Frontal cortex (tissue), 4 donors: ENCODE results near the gene ERC2. TPM values are rescaled to one million over a fixed set of nuclear protein-coding genes. Genes with fewer than 3 reads are reported as not detected.

Source experiments
- DNase-seq, 2 donors: peaks; one replicate each; pipeline ENCODE4 v3.0.0; 2012; ENCODE audit warnings: low spot score in 2 of 2
- FAIRE-seq: peaks from 2 replicates; lab custom pipeline; 2012; peaks lifted over from hg19 to GRCh38; lab: Jason Lieb, UNC
- total RNA-seq: library from RNA; depleted of rRNA; stranded (reverse); fragments of >200 nt; gene quantifications from one replicate; pipeline ENCODE4 v1.2.3, GENCODE V29; 2014
- donor health status: control.
- donor health status: control.
- donor health status: control.

Gene ERC2
- total RNA-seq, 1 donor from 2014 or later, result 77.9 TPM

DNA sequence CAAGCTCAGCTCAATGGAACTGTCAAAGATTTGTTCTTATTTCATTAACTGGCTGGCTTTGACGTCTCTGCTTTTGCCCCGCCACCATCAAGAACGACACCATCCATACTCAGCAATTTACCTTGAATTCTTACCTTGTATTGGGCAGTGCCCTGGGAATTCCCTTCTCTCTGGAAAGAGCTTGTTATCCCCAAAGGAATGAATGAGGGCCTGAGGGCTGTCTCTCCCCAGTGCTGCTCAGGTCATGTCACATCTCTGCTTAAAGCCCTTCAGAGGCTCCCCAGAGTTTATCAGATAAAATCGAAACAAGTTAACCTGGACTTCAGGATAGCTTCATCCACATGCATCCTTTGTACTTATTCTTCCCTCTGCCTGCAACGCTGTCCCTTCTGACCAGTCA, 975.3 kb downstream of the ERC2 start:
- DNase-seq (no peak), FAIRE-seq (no peak)

- DNase-seq (no peak), FAIRE-seq (no peak)
These were observed 976.9 kb downstream of the ERC2 start for GRCh38 chr3:55491296-55491816.

DNA sequence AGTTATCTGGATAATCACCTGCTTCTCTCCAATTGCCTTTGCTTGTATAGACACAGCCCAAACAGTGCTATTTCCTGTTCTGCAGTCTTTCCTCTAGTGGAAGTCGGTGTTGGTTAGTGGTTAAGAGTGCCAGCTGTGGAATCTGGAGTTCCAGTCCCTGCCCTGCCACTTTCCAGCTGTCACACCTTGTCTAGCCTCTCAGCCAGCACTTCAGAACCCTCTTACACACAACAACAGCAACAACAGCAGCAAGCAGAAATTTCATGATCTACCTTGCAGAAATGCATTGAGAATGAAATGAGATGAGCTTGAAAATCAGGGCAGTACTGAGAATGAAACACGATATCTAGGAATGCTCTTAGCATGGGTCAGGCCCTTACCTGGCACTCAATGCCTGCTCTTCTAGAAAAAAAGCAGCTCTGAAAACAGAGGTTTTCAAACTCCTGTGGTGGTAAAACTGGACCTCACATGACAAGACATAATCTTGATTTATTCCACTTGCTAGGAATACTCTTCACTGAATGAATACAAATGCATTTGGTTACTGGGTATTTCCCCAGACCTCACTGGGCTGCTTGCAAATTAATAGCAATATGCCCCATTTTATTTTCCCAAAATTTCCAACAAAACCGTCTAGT, 977.9 kb downstream of the ERC2 start:
- no peak for DNase-seq

GRCh38 chr3:55489798-55490132, 978.5 kb downstream of the ERC2 start:
- FAIRE-seq (no peak), DNase-seq (no peak)

More for the DNA sequence above, 977.9 kb downstream of the ERC2 start:
- no peak for FAIRE-seq

DNA sequence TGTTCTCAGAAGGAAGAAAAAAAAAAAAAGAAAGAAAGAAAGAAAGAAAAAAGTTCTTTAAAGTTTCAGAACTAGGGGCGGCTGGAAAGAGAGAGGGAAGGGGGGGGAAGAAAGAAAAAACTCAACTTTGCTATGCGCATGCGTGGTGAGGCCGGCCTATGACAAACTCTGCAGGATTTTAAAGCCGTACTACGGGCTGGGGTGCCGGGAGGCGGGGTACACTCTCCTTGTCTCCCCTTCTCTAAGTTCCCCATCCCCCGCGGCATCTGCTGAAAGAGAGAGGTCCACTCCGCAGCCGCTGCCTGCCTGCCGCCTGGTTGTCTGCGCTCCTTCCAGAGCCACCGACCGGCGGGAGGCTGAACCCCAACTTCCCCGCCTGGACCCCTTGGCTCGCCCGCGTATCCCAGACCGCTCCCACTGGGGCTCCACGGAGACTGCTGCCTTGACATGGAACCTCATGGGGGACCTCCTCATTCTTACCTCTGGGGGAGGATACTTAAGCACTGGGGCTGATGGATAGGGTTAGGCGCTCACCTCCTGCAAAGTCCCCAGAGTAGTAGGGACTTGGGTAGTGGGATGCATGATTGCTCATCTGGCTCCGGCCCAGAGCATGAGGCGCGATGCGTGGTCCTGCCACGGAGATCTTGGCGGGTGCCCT, 979.7 kb downstream of the ERC2 start:
- no peak for FAIRE-seq
- peak; percentile 69 to 72 for DNase-seq

DNA sequence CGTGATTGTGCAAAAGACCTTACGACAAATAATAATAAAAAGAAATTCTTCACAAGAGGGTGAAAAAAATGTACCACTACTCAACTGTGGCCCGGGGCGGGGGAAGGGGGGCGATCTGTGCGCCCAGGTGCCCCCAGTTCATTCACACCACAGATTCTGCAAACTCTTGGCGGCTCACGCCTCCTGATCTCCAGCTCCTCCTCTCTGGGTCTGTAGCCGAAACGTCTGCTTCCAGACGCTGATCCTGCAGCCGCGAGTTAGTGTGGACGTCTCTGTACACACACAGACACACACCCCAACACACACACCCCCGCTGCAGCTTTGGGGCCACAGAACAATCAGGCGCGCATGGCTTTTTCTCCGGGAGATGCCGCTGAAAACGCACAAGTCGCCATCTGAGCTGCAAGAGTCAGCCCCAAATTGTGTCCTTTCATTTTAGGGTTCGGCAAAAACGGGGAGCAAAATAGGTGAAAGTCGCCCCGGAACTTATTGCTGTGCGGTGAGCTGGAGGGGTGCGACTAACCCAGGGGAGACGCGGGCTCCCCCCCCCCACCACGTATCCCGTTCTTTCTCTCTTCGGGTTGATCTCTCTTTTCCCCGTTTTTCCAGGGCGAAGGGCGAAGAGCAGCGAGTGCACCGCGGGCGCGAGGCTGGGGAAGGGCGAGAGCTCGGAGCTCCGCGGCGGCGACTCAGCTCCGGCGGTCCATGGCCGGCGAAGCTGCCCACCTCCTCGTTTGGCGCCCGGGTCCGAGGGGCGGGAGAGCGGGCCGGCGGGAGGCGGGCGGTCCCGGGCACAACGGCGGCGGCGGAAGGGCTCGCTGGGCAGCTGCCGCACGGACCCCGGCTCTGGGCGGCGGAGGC, 980.7 kb downstream of the ERC2 start:
- FAIRE-seq, result no peak
- peak in 1 of 2 donors; percentile 24 for DNase-seq

DNA sequence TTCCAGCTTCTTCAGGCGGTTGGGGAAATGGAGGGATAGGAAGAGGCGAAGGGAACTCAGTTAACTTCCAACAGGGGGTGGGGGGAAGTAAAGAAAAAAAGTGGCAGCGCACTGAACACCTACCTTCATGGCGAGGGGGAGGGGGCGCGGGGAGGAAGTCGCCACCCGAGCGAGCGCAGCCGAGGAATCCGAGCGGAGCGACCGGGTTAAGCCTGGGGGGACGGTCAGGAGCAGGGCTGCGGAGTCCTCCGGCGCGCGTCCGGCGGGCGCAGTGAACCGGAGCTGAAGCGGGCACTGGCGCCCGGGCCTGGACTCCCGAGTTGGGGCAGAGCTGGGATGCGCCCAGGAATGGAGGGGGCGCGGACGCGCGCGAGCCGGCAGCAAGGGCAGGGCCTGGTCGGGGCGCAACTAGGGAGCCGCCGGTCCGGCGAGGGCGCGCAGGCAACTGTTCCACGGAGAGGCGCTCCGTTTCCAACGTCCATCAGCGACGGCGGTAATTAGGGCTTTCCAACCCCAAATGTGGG, 981.3 kb downstream of the ERC2 start, which contains the start of gene WNT5A:
Gene WNT5A (minus strand): TSS at position 450 of the 524 bp plus-strand sequence. CDS start 321 bp downstream, at position 129.
- DNase-seq (peak in 1 of 2 donors; percentile 22), FAIRE-seq (no peak)

DNA sequence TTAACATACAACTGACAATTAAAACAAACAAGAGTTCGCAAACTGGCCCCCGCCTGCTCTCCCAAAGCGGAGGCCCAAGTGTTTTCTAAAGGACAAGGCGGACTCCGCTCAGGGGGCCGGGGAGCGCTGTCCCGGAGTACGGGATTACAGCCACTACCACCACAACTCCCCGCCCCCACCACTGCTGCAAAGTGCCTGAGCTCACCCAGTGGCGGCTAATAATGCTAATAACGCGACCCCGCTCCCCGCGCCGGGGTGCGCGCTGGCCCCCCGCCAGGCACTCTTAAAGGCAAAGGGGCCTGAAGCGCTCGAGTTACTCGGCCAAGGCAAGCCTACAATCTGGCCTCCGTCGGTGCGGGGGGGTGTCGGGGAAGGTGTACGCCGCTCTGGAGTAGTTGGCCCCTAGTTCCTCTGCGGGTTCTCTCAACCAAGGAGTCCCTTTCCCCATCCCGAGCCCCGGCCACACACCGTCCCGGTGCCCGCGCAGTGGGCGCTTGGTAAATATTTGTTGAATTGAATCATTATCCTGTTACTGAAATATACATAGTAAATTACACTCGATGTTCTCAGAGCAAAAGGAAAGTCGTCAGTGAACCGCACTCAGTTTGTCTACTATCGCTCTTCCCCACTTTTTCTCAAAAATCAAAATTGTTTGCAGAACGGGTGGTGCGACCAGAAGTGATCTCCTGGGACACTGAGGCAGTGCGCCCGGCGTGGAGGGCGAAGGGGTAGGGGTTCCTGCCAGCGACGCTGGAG, 982.0 kb downstream of the ERC2 start:
- peak; percentile 26 to 58 for DNase-seq
- FAIRE-seq, result no peak

GRCh38 chr3:55484801-55485791, 983.2 kb downstream of the ERC2 start:
- DNase-seq (peak; percentile 83 to 86), FAIRE-seq (no peak)

DNA sequence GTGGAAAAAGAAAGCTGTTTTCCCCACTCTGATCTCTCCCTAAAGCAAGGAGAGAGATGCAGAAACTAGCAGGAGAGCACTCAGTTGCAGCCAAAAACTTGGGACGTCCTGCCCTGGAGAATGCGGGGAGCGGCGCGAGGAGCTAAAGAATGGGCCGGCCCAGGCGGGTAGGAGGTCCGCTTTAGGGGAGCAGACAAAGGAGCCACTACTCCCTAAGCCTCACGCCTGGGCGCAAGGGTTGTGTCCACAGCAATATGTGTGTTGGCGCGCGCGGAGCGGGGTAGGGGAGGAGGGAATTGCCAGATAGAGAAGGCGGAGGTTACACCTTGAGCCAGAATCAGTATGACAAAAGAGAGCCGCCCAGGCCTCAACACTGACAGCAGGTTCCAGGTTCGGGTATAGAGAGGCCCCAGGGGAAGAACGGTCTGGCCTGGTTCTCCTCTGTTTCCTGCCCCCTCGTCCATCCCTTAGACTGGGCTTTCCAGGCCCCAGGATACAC, 984.0 kb downstream of the ERC2 start:
- no peak for DNase-seq
- no peak for FAIRE-seq

DNA sequence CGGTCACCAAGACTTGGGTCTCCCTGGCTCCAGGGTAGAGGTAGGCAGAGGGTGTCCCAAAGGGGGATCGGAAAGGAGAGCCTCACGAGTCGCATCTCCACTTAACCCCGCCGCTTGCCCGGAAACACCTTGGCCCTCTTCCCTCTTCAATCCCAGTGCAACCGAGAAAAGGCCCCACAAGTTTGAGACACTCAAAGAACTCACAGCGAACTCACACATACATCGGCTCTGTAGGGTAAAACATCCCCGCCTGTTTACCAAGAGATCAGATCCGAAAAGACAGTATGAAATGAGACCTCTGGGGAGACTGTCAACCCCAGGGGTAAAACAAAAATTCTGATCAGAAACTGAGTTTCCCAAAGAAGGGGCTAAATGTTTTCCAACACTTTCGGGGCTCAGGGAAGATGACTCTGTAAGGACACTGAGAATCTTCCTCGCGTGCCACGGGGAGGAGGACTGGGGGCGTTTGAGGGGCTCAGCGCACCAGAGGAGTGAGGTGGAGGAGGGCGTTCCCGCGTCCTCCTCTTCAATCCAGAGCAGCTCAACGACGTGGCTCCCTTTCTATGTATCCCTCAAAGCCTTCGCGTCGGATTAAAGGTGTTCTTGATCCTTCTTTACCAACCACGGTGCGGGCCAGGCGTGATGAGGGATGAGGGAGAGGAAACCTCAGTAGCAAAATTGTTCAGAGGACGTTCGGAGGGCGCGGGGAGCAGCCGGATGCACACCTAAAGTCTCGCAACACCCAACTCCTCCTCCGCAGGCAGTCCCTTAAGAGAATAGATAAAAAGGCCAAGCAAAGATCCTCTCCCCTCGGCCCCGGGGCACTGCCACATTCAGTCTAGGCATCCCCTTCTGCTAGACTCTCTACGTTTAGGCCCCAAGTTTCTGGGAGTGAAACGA, 984.8 kb downstream of the ERC2 start:
- no peak for FAIRE-seq
- no peak for DNase-seq

DNA sequence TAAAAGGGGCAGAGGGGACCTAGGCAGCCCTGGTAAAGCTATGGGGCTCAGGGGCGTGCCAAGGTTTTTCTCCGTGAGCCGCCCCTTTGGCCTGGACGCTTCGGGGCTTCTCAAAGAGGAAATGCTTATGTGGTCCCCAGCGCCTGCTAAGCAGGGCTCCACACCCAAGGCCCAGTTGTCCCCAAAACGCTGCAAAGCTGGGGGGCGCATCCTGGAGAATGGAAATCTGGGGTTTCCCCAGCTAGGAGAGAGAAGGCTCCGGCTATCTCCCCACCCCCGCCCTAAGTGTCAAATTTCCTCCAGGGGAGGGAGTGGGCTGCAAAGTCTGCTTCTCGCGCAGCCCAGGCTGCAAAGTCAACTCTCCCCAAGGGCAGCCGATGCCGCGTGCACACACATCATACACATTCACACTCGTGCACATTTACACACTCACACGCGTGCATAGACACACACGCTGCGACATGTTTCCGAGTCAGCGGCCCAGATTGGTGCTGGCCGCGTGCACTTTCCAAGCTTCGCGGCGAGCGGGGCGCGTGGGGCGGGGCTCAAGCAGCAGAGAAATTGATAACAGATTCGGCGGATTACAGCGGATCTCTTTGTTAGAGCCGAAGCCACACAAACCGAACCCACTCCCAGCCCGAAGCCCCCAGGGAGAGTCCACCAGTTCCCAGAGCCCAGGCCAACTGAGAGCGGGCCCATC, 985.6 kb downstream of the ERC2 start:
- FAIRE-seq (no peak), DNase-seq (peak in 1 of 2 donors; percentile 22)

GRCh38 chr3:55481744-55482495, 986.3 kb downstream of the ERC2 start:
- DNase-seq (peak in 1 of 2 donors; percentile 34), FAIRE-seq (no peak)

DNA sequence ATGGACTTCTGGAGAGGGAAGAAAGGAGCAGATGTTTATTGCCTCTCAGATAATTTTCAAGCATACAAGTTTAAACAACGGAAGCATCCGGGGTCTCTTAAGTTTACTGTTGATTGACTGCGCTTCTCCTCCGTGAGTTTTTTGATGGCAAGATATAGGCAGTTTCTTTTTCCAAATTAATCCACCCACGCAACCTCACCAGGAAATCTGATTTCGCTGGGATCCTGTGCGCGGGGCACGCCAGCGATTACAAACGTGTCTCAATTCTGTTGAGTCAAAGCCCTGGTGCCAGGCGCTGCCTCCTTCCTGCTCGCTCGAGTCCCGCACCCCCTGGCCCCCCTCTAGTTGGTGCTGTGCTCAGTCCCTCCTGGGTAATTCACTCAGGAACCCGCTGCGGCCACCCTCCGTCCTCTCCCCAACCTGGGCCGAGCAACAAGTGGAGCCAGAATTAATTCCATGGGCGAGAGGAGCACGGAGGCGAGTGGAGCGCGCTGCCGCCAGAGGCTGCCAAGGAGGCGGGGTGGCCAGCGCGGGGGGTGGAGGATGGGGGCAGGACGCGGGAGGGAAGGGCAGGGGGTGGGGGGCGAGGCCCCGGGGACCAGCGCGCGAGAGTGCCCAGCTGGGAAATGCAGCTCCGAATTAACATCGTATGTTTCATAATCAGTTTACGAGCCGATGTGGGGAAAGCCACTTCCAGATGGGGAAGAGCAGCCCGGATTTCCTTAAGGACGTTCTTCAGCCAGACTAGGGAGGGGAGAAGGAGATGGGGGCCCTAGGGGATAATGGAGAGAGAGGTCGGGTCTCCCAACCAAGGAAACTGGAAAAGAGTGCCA, 987.1 kb downstream of the ERC2 start:
- DNase-seq (peak in 1 of 2 donors; percentile 54), FAIRE-seq (no peak)
